HepG2 (cell line): Measurements from ENCODE around the gene UTS2R. TPM values are rescaled to one million over a fixed set of nuclear protein-coding genes. Genes with fewer than 3 reads are reported as not detected.
A peak's percentile ranks its signal among the peaks of the same experiment; 100 is the strongest.

ENCODE experiments used
- ARNT2 ChIP-seq: sonication (generic); formaldehyde crosslinking; IDR thresholded peaks from 2 replicates; pipeline ENCODE4 v1.8.0; 2022; ENCODE audit warnings: mild to moderate bottlenecking, low read depth, missing genetic modification reagents, moderate library complexity
- CREB1 ChIP-seq, 2 experiments: fragments of 450-650 bp in 1 of 2; IDR thresholded peaks; 2 replicates each; pipeline ENCODE4 v1.6.1; 2016 to 2017; ENCODE audit warnings: control low read depth in 1 of 2, mild to moderate bottlenecking in 1 of 2, missing compliant biosample characterization in 1 of 2, missing genetic modification characterization in 1 of 2
- ERF ChIP-seq: IDR thresholded peaks from 2 replicates; pipeline ENCODE4 v1.6.1; 2018; ENCODE audit warnings: missing biosample characterization, missing genetic modification reagents
- FIP1L1 ChIP-seq: fragments of 200-400 bp; formaldehyde crosslinking; IDR thresholded peaks from 2 replicates; pipeline ENCODE4 v1.6.1; 2018; ENCODE audit warnings: low read depth, mild to moderate bottlenecking, low read length, moderate library complexity, borderline replicate concordance; ENCODE audit not compliant: insufficient read depth
- FOXJ3 ChIP-seq: sonication (generic); formaldehyde crosslinking; IDR thresholded peaks from 2 replicates; pipeline ENCODE4 v1.4.0; 2020; ENCODE audit warnings: missing genetic modification reagents, mild to moderate bottlenecking, borderline replicate concordance
- GTF2F1 ChIP-seq: fragments of 150-350 bp; IDR thresholded peaks from 2 replicates; pipeline ENCODE4 v1.6.1; 2014; ENCODE audit warnings: low read length
- HIC2 ChIP-seq: sonication (generic); formaldehyde crosslinking; IDR thresholded peaks from 2 replicates; pipeline ENCODE4 v1.9.0; 2022; ENCODE audit warnings: low read depth, missing genetic modification reagents
- HOXA3 ChIP-seq: sonication (generic); formaldehyde crosslinking; IDR thresholded peaks from 2 replicates; pipeline ENCODE4 v1.5.0; 2020; ENCODE audit warnings: missing genetic modification reagents
- KLF11 ChIP-seq: IDR thresholded peaks from 2 replicates; pipeline ENCODE4 v1.6.1; 2016; ENCODE audit warnings: missing compliant biosample characterization
- MLX ChIP-seq: IDR thresholded peaks from 2 replicates; pipeline ENCODE4 v1.6.1; 2016
- NFYC ChIP-seq: IDR thresholded peaks from 2 replicates; pipeline ENCODE4 v1.6.1; 2016; ENCODE audit warnings: missing genetic modification reagents, missing compliant biosample characterization
- NPAS2 ChIP-seq: sonication (generic); formaldehyde crosslinking; IDR thresholded peaks from 2 replicates; pipeline ENCODE4 v1.8.0; 2022; ENCODE audit warnings: mild to moderate bottlenecking, missing genetic modification reagents, borderline replicate concordance
- NR2F1 ChIP-seq, 2 experiments: fragments of 450-650 bp in 1 of 2; formaldehyde crosslinking in 1 of 2; IDR thresholded peaks; 2 replicates each; pipeline versions ENCODE4 v1.5.0 to v1.6.1; 2016 to 2020; ENCODE audit warnings: mild to moderate bottlenecking in 1 of 2, missing compliant biosample characterization in 1 of 2, missing genetic modification reagents in 1 of 2, moderate library complexity in 1 of 2
- POLR2AphosphoS2 ChIP-seq: IDR thresholded peaks from 2 replicates; pipeline ENCODE4 v1.6.1; 2011; ENCODE audit warnings: low read depth, low read length, improper control_type of control experiment
- RARA ChIP-seq: IDR thresholded peaks from 2 replicates; pipeline ENCODE4 v1.6.1; 2016; ENCODE audit warnings: missing genetic modification reagents, missing compliant biosample characterization
- RCOR2 ChIP-seq: IDR thresholded peaks from 2 replicates; pipeline ENCODE4 v1.6.1; 2016; ENCODE audit warnings: missing biosample characterization, missing genetic modification reagents
- RXRA ChIP-seq: sonication (generic); formaldehyde crosslinking; IDR thresholded peaks from 2 replicates; pipeline ENCODE4 v1.5.1; 2020; ENCODE audit warnings: missing genetic modification reagents
- SATB2 ChIP-seq: sonication (generic); formaldehyde crosslinking; IDR thresholded peaks from 2 replicates; pipeline ENCODE4 v1.5.0; 2020; ENCODE audit warnings: missing genetic modification reagents
- SMYD3 ChIP-seq: sonication (generic); formaldehyde crosslinking; IDR thresholded peaks from 2 replicates; pipeline ENCODE4 v1.8.1; 2023; ENCODE audit warnings: mild to moderate bottlenecking, missing genetic modification reagents
- ZFP37 ChIP-seq: sonication (generic); formaldehyde crosslinking; IDR thresholded peaks from 2 replicates; pipeline ENCODE4 v1.4.0; 2020; ENCODE audit warnings: missing genetic modification reagents, borderline replicate concordance
- ZMAT3 ChIP-seq: sonication (generic); formaldehyde crosslinking; conservative IDR thresholded peaks from 2 replicates; pipeline ENCODE4 v1.7.0; 2021; ENCODE audit warnings: missing genetic modification reagents
- ZNF251 ChIP-seq: sonication (generic); formaldehyde crosslinking; IDR thresholded peaks from 2 replicates; pipeline ENCODE4 v1.9.0; 2021; ENCODE audit warnings: mild to moderate bottlenecking, missing genetic modification reagents
- ZNF253 ChIP-seq: sonication (generic); formaldehyde crosslinking; IDR thresholded peaks from 2 replicates; pipeline ENCODE4 v1.8.0; 2022; ENCODE audit warnings: mild to moderate bottlenecking, missing genetic modification reagents, borderline replicate concordance
- ZNF572 ChIP-seq: sonication (generic); formaldehyde crosslinking; IDR thresholded peaks from 2 replicates; pipeline ENCODE4 v1.5.1; 2020; ENCODE audit warnings: mild to moderate bottlenecking, missing genetic modification reagents
- ZNF598 ChIP-seq: sonication (generic); formaldehyde crosslinking; IDR thresholded peaks from 2 replicates; pipeline ENCODE4 v1.5.1; 2020; ENCODE audit warnings: mild to moderate bottlenecking, missing genetic modification reagents, borderline replicate concordance
- ZNF652 ChIP-seq: IDR thresholded peaks from 2 replicates; pipeline ENCODE4 v1.6.1; 2016; ENCODE audit warnings: low read depth, borderline replicate concordance
- polyA plus RNA-seq, 8 experiments: library from polyadenylated mRNA; depleted of rRNA in 3 of 8; stranded (reverse) in 7 of 8; unstranded in 1 of 8; fragments of >200 nt; fragmentation: Illumina TruSeq in 4 of 8; extraction: Trizol in 4 of 8; gene quantifications; 2 replicates each; pipeline versions ENCODE4 v1.2.1 to v1.2.3, GENCODE V29; 2011 to 2016; ENCODE audit warnings: low read depth in 4 of 8, missing spikeins in 1 of 8, mixed read lengths in 1 of 8; ENCODE audit not compliant: insufficient read depth in 1 of 8
- total RNA-seq, 5 experiments: library from RNA; depleted of rRNA; stranded (reverse); fragments of >200 nt; fragmentation: Illumina TruSeq; extraction: Trizol; gene quantifications; 2 replicates each; pipeline ENCODE4 v1.2.3, GENCODE V29; 2016; ENCODE audit warnings: low read depth in 1 of 5
- TF ChIP-seq, protein P1 (sequence below): sonication (generic); formaldehyde crosslinking; IDR thresholded peaks from 2 replicates; pipeline ENCODE4 v1.9.0; 2022; ENCODE audit warnings: missing genetic modification reagents, mild to moderate bottlenecking, borderline replicate concordance

The UTS2R gene
- total and polyA plus RNA-seq, 2 of the 13 experiments (the other 11 are each of a cell fraction or from before 2014, with no cell fraction given) = 0.13 to 0.15 TPM

DNA sequence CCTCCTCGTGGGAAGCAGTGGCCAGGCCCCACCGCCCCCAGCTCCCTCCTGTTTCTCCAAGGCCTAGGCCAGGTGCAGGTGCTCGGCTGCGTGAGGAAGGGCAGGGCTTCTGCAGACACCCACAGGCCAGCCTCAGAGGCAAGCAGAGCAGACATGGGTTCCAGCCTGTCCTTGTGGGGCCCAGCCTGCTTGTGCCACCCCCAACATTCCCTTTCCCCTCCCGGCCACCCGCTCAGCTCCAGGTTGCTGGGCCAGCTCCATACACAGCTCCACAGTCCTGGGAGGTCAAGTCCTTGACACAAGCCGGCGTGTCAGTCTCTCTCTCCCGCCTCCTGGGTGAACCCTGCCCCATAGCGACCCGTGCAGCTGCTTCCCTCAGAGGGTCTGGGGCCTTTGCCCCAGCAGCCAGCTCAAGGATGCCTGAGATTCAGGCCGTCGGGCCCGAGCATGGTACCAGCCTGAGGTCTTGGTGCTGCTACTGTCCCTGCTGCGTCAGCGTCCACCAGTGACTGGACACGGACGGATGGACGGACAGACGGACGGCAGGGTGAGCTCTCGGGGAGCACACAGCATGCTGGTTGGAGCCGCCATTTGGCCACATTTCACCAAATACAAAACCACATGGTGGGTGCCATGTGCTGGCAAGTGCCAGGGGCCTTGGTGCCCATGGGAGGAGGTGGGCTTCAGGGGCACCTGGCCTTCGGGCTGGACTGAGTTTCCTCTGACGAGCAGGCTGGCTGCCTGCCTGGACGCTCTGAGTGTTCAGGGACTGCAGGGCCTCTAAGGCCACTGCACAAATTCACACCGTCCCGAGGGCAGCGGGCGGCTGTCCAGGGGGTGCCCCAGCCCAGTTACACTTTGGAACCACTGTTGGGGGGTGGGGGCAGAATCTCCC is 46.0 kb upstream of the UTS2R start (continued):
- no peak for TF ChIP-seq SATB2 (CRISPR knock-in tag)
- TF ChIP-seq ARNT2 (CRISPR knock-in tag) = no peak
- no peak for TF ChIP-seq ZMAT3
- TF ChIP-seq ZNF652 (CRISPR knock-in tag) = no peak; the same call in 1 of the 2 replicates
- TF ChIP-seq RXRA = peak; percentile 94
- TF ChIP-seq FOXJ3 = peak; percentile 32; the same call in 1 of the 2 replicates
- TF ChIP-seq NR2F1 (CRISPR knock-in tag; IDR thresholded peaks at IDR 0.05) = peak; percentile 94 to 98
- TF ChIP-seq HOXA3 (CRISPR knock-in tag) = peak; percentile 80
- TF ChIP-seq FIP1L1 = no peak
- peak; percentile 86 for TF ChIP-seq HIC2
- 0 out of 2 replicates have a peak, but pooled peaks have one; percentile 37 for TF ChIP-seq ZNF253
- no peak; the same call in none of the 2 replicates for TF ChIP-seq ZNF572 (CRISPR knock-in tag)
- no peak for TF ChIP-seq SMYD3 (CRISPR knock-in tag)
- peak; percentile 96 for TF ChIP-seq RARA (CRISPR knock-in tag)
- TF ChIP-seq GTF2F1 = 0 out of 2 replicates have a peak, but pooled peaks have one; percentile 60
- TF ChIP-seq, protein P1, sequence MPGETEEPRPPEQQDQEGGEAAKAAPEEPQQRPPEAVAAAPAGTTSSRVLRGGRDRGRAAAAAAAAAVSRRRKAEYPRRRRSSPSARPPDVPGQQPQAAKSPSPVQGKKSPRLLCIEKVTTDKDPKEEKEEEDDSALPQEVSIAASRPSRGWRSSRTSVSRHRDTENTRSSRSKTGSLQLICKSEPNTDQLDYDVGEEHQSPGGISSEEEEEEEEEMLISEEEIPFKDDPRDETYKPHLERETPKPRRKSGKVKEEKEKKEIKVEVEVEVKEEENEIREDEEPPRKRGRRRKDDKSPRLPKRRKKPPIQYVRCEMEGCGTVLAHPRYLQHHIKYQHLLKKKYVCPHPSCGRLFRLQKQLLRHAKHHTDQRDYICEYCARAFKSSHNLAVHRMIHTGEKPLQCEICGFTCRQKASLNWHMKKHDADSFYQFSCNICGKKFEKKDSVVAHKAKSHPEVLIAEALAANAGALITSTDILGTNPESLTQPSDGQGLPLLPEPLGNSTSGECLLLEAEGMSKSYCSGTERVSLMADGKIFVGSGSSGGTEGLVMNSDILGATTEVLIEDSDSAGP = peak; percentile 85; the same call in 1 of the 2 replicates
- TF ChIP-seq NPAS2 (CRISPR knock-in tag) = no peak
- TF ChIP-seq MLX (CRISPR knock-in tag) = no peak
- peak; percentile 89; the same call in 1 of the 2 replicates for TF ChIP-seq ZNF598 (CRISPR knock-in tag)
- peak; percentile 57; the same call in 1 of the 2 replicates for TF ChIP-seq KLF11 (CRISPR knock-in tag)
- peak; percentile 28; the same call in 1 of the 2 replicates for TF ChIP-seq ERF (CRISPR knock-in tag)
- TF ChIP-seq NFYC (CRISPR knock-in tag) = no peak
- 0 out of 2 replicates have a peak, but pooled peaks have one; percentile 34 for TF ChIP-seq ZNF251 (CRISPR knock-in tag)
- no peak for TF ChIP-seq CREB1 (IDR thresholded peaks at IDR 0.05)
- TF ChIP-seq CREB1 (CRISPR knock-in tag; IDR thresholded peaks at IDR 0.05) = no peak
- no peak for TF ChIP-seq POLR2AphosphoS2
- no peak for TF ChIP-seq RCOR2 (CRISPR knock-in tag)
- TF ChIP-seq ZFP37 (CRISPR knock-in tag) = 0 out of 2 replicates have a peak, but pooled peaks have one; percentile 84
